SK-N-MC (cell line): Measurements from ENCODE around the gene TRIM73.
"Not testable (repeated sequence)": the region's sequence is repeated elsewhere in the genome, so short reads cannot be mapped to it uniquely, and the experiment has no call there.

Experiments used
- EZH2 ChIP-seq: fragments of 200-600 bp; sonication (generic); IDR thresholded peaks from one replicate; pipeline ENCODE4 v1.6.1; 2017; ENCODE audit warnings: antibody characterized with exemption
- FOXP2 ChIP-seq: optimal IDR thresholded peaks from 2 replicates; pipeline ENCODE3; 2011; ENCODE audit warnings: mild to moderate bottlenecking, moderate library complexity; ENCODE audit not compliant: insufficient read depth; ENCODE audit errors: extremely low read length, control extremely low read depth
- POLR2AphosphoS5 ChIP-seq: IDR thresholded peaks from 2 replicates; pipeline ENCODE4 v1.6.1; 2012; ENCODE audit warnings: mild to moderate bottlenecking, low read depth, low read length, borderline replicate concordance

DNA sequence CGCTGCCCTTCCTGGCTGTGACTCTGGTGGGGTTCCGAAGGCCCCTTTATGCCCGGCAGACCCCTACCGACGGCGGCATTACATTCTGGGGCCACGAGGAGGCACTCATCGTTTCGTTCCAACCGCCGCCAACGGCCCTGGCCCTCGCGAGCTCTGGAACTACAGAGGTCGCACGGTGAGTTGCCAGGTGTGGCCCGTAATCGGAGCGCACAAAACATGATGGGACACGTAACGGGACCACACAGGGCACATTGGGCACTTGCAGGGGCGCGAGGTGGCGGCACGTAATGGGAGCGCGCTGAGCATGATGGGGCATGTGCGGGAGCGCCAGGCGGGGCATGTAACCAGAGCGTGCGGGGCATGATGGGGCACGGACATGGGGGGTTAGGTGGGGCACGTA is at the start of gene TRIM73:
- not testable (repeated sequence) for TF ChIP-seq EZH2, POLR2AphosphoS5, FOXP2
